COLO668 (cell line): Measurements from ENCODE around the gene SOAT2.
"Not testable (repeated sequence)": the region's sequence is repeated elsewhere in the genome, so short reads cannot be mapped to it uniquely, and the experiment has no call there.

ENCODE experiments used
- DNase-seq: peaks from one replicate; lab custom pipeline; 2025; ENCODE audit not compliant: unreplicated experiment; lab: John Stamatoyannopoulos, UW

SOAT2 gene

GRCh38 chr12:53133722-53134121 is 30.4 kb downstream of the SOAT2 start:
- DNase-seq: no peak

- DNase-seq: no peak
These were observed 40.1 kb downstream of the SOAT2 start for GRCh38 chr12:53143355-53143754.

GRCh38 chr12:53145383-53146260 is 42.3 kb downstream of the SOAT2 start:
- no peak for DNase-seq

GRCh38 chr12:53147181-53147580 is 43.9 kb downstream of the SOAT2 start:
- DNase-seq: no peak

- no peak for DNase-seq
These were observed 44.4 kb downstream of the SOAT2 start for GRCh38 chr12:53147653-53148052.

- no peak for DNase-seq
These were observed 47.8 kb downstream of the SOAT2 start for GRCh38 chr12:53151039-53151438.

GRCh38 chr12:53152390-53152789 is 49.1 kb downstream of the SOAT2 start:
- DNase-seq: no peak

GRCh38 chr12:53159195-53159839 is 56.0 kb downstream of the SOAT2 start:
- DNase-seq: peak; percentile 60

GRCh38 chr12:53160000-53160399 is 56.7 kb downstream of the SOAT2 start:
- DNase-seq: no peak

GRCh38 chr12:53160673-53161072 is 57.4 kb downstream of the SOAT2 start:
- no peak for DNase-seq

GRCh38 chr12:53161119-53161911 is 58.0 kb downstream of the SOAT2 start:
- DNase-seq: no peak

- not testable (repeated sequence) for DNase-seq
These were observed 59.7 kb downstream of the SOAT2 start for GRCh38 chr12:53163008-53163407.

- no peak for DNase-seq
These were observed 63.6 kb downstream of the SOAT2 start for GRCh38 chr12:53166837-53167236.

GRCh38 chr12:53169644-53170043 is 66.4 kb downstream of the SOAT2 start:
- no peak for DNase-seq

- no peak for DNase-seq
These were observed 66.9 kb downstream of the SOAT2 start for GRCh38 chr12:53170215-53170614.

GRCh38 chr12:53170876-53171724 is 67.8 kb downstream of the SOAT2 start:
- no peak for DNase-seq

- DNase-seq: no peak
These were observed 68.5 kb downstream of the SOAT2 start for GRCh38 chr12:53171725-53172329.

GRCh38 chr12:53172352-53172751 is 69.1 kb downstream of the SOAT2 start:
- no peak for DNase-seq

GRCh38 chr12:53173085-53173715 is 69.9 kb downstream of the SOAT2 start:
- no peak for DNase-seq
